GM23338 (cell line): Measurements from ENCODE around the gene SSBP2. TPM values are rescaled to one million over a fixed set of nuclear protein-coding genes. Genes with fewer than 3 reads are reported as not detected.
A peak's percentile ranks its signal among the peaks of the same experiment; 100 is the strongest.

Experiments used
- ATAC-seq: fragments of 200-7000 bp; cut with Tn5 transposase; 3 replicates; pipeline ENCODE4 v1.9.1; 2020
- DNase-seq: peaks from one replicate; pipeline ENCODE4 v3.0.0-alpha.2; 2015; ENCODE audit warnings: low spot score
- H2AFZ ChIP-seq: fragments of 200-600 bp; sonication (generic); 2 replicates; pipeline ENCODE4 v1.8.0; 2016; ENCODE audit warnings: antibody characterized with exemption, mild to moderate bottlenecking, moderate library complexity
- H3F3A ChIP-seq: fragments of 200-600 bp; sonication (generic); replicated peaks from 2 replicates; pipeline ENCODE4 v1.8.0; 2017; ENCODE audit warnings: antibody characterized with exemption, mixed run types, low read depth
- H3K27ac ChIP-seq: fragments of 200-600 bp; sonication (generic); 2 replicates; pipeline ENCODE4 v1.6.1; 2016; ENCODE audit warnings: low read depth
- H3K27me3 ChIP-seq: fragments of 200-600 bp; sonication (generic); 2 replicates; pipeline ENCODE4 v1.8.0; 2016; ENCODE audit warnings: mild to moderate bottlenecking, mixed run types, moderate library complexity; ENCODE audit not compliant: insufficient read depth
- H3K36me3 ChIP-seq: fragments of 200-600 bp; sonication (generic); 2 replicates; pipeline ENCODE4 v1.8.0; 2016; ENCODE audit warnings: mild to moderate bottlenecking; ENCODE audit not compliant: insufficient read depth
- H3K4me1 ChIP-seq: fragments of 200-600 bp; sonication (generic); 2 replicates; pipeline ENCODE4 v1.8.0; 2016; ENCODE audit warnings: mild to moderate bottlenecking, moderate library complexity; ENCODE audit not compliant: insufficient read depth
- H3K4me2 ChIP-seq: fragments of 200-600 bp; sonication (generic); 2 replicates; pipeline ENCODE4 v1.7.1; 2017; ENCODE audit warnings: mixed run types
- H3K4me3 ChIP-seq: fragments of 200-600 bp; sonication (generic); 2 replicates; pipeline ENCODE4 v1.6.1; 2016; ENCODE audit warnings: mixed run types
- H3K79me2 ChIP-seq: fragments of 200-600 bp; sonication (generic); replicated peaks from 2 replicates; pipeline ENCODE4 v1.8.0; 2017; ENCODE audit warnings: mild to moderate bottlenecking; ENCODE audit not compliant: insufficient read depth
- H3K9me2 ChIP-seq: fragments of 200-600 bp; sonication (generic); 2 replicates; pipeline ENCODE4 v1.8.0; 2017; ENCODE audit not compliant: insufficient read depth
- H4K20me1 ChIP-seq: fragments of 200-600 bp; sonication (generic); replicated peaks from 2 replicates; pipeline ENCODE4 v1.8.0; 2017; ENCODE audit warnings: mild to moderate bottlenecking; ENCODE audit not compliant: insufficient read depth
- H3K27ac Mint-ChIP-seq: 2 replicates; pipeline ENCODE4 v1.8.0; 2020; ENCODE audit warnings: inconsistent platforms, mild to moderate bottlenecking, moderate library complexity, mixed read lengths
- H3K27me3 Mint-ChIP-seq: 3 replicates; pipeline ENCODE4 v1.8.0; 2022; ENCODE audit warnings: low read depth, mild to moderate bottlenecking, moderate library complexity, mixed read lengths, inconsistent platforms; ENCODE audit not compliant: insufficient read depth, poor library complexity
- H3K36me3 Mint-ChIP-seq: 3 replicates; pipeline ENCODE4 v1.8.0; 2021; ENCODE audit warnings: low read depth, mild to moderate bottlenecking, inconsistent platforms, moderate library complexity, mixed read lengths
- H3K4me1 Mint-ChIP-seq: 3 replicates; pipeline ENCODE4 v1.8.0; 2020; ENCODE audit warnings: mild to moderate bottlenecking, inconsistent platforms, mixed read lengths
- H3K4me3 Mint-ChIP-seq: 3 replicates; pipeline ENCODE4 v1.8.0; 2021; ENCODE audit warnings: moderate library complexity, mild to moderate bottlenecking, inconsistent platforms, mixed read lengths
- H3K9me3 Mint-ChIP-seq: 3 replicates; pipeline ENCODE4 v1.8.0; 2020; ENCODE audit warnings: moderate library complexity, mild to moderate bottlenecking, inconsistent platforms, mixed read lengths
- EZH2phosphoT487 ChIP-seq: fragments of 200-600 bp; sonication (generic); IDR thresholded peaks from one replicate; pipeline ENCODE4 v1.8.1; 2018; ENCODE audit warnings: antibody characterized with exemption; ENCODE audit not compliant: unreplicated experiment
- JUNB ChIP-seq: IDR thresholded peaks from one replicate; pipeline ENCODE4 v1.6.1; 2016; ENCODE audit warnings: antibody characterized with exemption; ENCODE audit not compliant: unreplicated experiment
- POLR2AphosphoS5 ChIP-seq: IDR thresholded peaks from 2 replicates; pipeline ENCODE4 v1.6.1; 2016; ENCODE audit warnings: antibody characterized with exemption, low read depth
- STAT1 ChIP-seq: IDR thresholded peaks from one replicate; pipeline ENCODE4 v1.6.1; 2016; ENCODE audit warnings: antibody characterized with exemption; ENCODE audit not compliant: unreplicated experiment
- ZNF114 ChIP-seq: fragments of 250-450 bp; sonication (Bioruptor Pico); IDR thresholded peaks from 2 replicates; pipeline ENCODE4 v1.5.0; 2020; ENCODE audit warnings: mild to moderate bottlenecking, moderate library complexity
- polyA plus RNA-seq: library from polyadenylated mRNA; unstranded; fragments of >200 nt; fragmentation: Nextera tagmentation; extraction: Ambion mirVana; gene quantifications from 2 replicates; pipeline ENCODE4 v1.2.1, GENCODE V29; 2016
- total RNA-seq: library from RNA; depleted of rRNA; stranded (reverse); fragments of >200 nt; shearing (Covaris generic); gene quantifications from 2 replicates; pipeline ENCODE4 v1.2.3, GENCODE V29; 2014
- TF ChIP-seq, protein P1 (sequence below): IDR thresholded peaks from 2 replicates; pipeline ENCODE4 v1.6.1; 2016; ENCODE audit warnings: antibody characterized with exemption
- TF ChIP-seq, protein P2 (sequence below): IDR thresholded peaks from one replicate; pipeline ENCODE4 v1.6.1; 2018; ENCODE audit warnings: antibody characterized with exemption; ENCODE audit not compliant: unreplicated experiment
- TF ChIP-seq, protein P3 (sequence below): fragments of 250-450 bp; sonication (Bioruptor Pico); IDR thresholded peaks from 2 replicates; pipeline ENCODE4 v1.5.0; 2020; ENCODE audit warnings: mild to moderate bottlenecking, moderate library complexity

The SSBP2 gene
- total and polyA plus RNA-seq, 2 experiments from 2014 or later = 21.5 to 24.7 TPM

DNA sequence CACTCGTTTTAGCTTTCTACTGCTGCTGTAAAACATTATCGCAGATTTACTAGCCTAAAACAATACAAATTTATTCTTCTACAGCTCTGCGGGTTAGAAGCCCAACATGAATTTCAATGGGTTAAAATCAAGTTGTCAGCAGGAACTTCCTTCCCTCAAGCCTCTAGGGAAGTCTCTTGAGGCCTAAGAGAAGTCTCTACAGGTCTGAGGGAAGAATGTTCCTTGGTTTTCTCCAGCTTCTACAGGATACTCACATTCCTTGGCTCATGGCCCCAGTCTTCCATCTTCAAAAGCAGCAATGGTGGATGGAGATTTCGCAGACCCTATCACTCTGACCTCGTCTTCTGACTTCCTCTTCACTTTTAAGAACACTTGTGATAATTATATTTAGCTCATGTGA lies 21.6 kb upstream of the SSBP2 start:
- Mint-ChIP-seq H3K4me1 (peaks cover 5% of the 10 kb centered on the region; the same call in 2 of the 3 replicates), H3K27ac (no peak overlapping the region), H3K9me3 (peaks cover 12% of the 10 kb centered on the region; the same call in 2 of the 3 replicates), H3K27me3 (peaks cover 8% of the 10 kb centered on the region), H3K36me3 (peaks cover 11% of the 10 kb centered on the region; the same call in 2 of the 3 replicates), H3K4me3 (no peak overlapping the region)
- H2AFZ ChIP-seq = no peak overlapping the region
- H3K27me3 ChIP-seq = no peaks in the 10 kb centered on the region
- H3K79me2 ChIP-seq = no peaks in the 10 kb centered on the region
- H3K4me2 ChIP-seq = no peak overlapping the region
- H3K4me1 ChIP-seq = no peaks in the 10 kb centered on the region
- ATAC-seq (no peak), DNase-seq (no peak)
- H3K36me3 ChIP-seq = no peaks in the 10 kb centered on the region
- peaks cover 13% of the 10 kb centered on the region; the same call in 1 of the 2 replicates for H3K9me2 ChIP-seq
- H4K20me1 ChIP-seq = no peaks in the 10 kb centered on the region
- no peak overlapping the region for H3K27ac ChIP-seq
- H3F3A ChIP-seq = no peaks in the 10 kb centered on the region
- H3K4me3 ChIP-seq = no peak overlapping the region
- TF ChIP-seq ZNF114 (CRISPR knock-in tag) = no peak
- TF ChIP-seq, protein P1, sequence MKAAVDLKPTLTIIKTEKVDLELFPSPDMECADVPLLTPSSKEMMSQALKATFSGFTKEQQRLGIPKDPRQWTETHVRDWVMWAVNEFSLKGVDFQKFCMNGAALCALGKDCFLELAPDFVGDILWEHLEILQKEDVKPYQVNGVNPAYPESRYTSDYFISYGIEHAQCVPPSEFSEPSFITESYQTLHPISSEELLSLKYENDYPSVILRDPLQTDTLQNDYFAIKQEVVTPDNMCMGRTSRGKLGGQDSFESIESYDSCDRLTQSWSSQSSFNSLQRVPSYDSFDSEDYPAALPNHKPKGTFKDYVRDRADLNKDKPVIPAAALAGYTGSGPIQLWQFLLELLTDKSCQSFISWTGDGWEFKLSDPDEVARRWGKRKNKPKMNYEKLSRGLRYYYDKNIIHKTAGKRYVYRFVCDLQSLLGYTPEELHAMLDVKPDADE = no peak
- TF ChIP-seq STAT1 = no peak
- no peak for TF ChIP-seq POLR2AphosphoS5
- TF ChIP-seq JUNB = no peak
- no peak for TF ChIP-seq EZH2phosphoT487
- TF ChIP-seq, protein P2, sequence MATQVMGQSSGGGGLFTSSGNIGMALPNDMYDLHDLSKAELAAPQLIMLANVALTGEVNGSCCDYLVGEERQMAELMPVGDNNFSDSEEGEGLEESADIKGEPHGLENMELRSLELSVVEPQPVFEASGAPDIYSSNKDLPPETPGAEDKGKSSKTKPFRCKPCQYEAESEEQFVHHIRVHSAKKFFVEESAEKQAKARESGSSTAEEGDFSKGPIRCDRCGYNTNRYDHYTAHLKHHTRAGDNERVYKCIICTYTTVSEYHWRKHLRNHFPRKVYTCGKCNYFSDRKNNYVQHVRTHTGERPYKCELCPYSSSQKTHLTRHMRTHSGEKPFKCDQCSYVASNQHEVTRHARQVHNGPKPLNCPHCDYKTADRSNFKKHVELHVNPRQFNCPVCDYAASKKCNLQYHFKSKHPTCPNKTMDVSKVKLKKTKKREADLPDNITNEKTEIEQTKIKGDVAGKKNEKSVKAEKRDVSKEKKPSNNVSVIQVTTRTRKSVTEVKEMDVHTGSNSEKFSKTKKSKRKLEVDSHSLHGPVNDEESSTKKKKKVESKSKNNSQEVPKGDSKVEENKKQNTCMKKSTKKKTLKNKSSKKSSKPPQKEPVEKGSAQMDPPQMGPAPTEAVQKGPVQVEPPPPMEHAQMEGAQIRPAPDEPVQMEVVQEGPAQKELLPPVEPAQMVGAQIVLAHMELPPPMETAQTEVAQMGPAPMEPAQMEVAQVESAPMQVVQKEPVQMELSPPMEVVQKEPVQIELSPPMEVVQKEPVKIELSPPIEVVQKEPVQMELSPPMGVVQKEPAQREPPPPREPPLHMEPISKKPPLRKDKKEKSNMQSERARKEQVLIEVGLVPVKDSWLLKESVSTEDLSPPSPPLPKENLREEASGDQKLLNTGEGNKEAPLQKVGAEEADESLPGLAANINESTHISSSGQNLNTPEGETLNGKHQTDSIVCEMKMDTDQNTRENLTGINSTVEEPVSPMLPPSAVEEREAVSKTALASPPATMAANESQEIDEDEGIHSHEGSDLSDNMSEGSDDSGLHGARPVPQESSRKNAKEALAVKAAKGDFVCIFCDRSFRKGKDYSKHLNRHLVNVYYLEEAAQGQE = no peak

DNA sequence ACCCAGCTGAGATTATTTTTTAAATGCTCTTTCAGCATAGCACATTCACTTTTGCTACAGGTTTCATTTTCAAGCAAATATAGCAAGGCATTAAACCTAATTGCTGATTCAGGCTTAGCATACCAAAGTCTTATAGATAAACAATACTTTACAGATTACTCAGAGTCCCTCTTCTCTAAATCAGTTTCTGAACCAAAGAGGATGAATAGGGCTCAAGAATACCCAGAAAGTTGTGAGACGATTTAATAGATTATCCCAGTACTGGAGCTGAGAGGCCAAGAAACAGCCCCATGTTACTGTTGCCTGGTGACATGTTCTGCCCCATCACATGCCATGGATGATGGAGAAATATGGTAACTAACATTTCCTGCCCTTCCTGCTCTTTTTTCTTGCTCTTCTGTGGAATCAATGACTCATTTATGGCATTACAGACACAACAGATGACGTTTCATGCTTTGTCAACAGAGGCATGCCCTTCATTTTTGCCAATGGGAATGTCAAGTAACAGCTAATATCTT lies 18.1 kb upstream of the SSBP2 start:
- Histone ChIP-seq H3K4me3 (no peak overlapping the region), H3K36me3 (no peaks in the 10 kb centered on the region), H3K9me2 (peaks cover 13% of the 10 kb centered on the region; the same call in 1 of the 2 replicates), H3K79me2 (no peaks in the 10 kb centered on the region), H2AFZ (peak overlapping the region; percentile 10; the same call in 1 of the 2 replicates), H3K4me2 (no peak overlapping the region), H3K4me1 (no peaks in the 10 kb centered on the region), H3K27ac (no peak overlapping the region), H4K20me1 (no peaks in the 10 kb centered on the region), H3K27me3 (no peaks in the 10 kb centered on the region), H3F3A (no peaks in the 10 kb centered on the region)
- no peak overlapping the region for H3K4me3 Mint-ChIP-seq
- H3K27ac Mint-ChIP-seq = no peak overlapping the region
- peaks cover 11% of the 10 kb centered on the region; the same call in 2 of the 3 replicates for H3K36me3 Mint-ChIP-seq
- peaks cover 10% of the 10 kb centered on the region; the same call in 2 of the 3 replicates for H3K4me1 Mint-ChIP-seq
- no peak for DNase-seq
- H3K9me3 Mint-ChIP-seq = peaks cover 12% of the 10 kb centered on the region; the same call in 2 of the 3 replicates
- ATAC-seq = no peak
- TF ChIP-seq POLR2AphosphoS5 (no peak), JUNB (no peak)
- TF ChIP-seq, protein P3, sequence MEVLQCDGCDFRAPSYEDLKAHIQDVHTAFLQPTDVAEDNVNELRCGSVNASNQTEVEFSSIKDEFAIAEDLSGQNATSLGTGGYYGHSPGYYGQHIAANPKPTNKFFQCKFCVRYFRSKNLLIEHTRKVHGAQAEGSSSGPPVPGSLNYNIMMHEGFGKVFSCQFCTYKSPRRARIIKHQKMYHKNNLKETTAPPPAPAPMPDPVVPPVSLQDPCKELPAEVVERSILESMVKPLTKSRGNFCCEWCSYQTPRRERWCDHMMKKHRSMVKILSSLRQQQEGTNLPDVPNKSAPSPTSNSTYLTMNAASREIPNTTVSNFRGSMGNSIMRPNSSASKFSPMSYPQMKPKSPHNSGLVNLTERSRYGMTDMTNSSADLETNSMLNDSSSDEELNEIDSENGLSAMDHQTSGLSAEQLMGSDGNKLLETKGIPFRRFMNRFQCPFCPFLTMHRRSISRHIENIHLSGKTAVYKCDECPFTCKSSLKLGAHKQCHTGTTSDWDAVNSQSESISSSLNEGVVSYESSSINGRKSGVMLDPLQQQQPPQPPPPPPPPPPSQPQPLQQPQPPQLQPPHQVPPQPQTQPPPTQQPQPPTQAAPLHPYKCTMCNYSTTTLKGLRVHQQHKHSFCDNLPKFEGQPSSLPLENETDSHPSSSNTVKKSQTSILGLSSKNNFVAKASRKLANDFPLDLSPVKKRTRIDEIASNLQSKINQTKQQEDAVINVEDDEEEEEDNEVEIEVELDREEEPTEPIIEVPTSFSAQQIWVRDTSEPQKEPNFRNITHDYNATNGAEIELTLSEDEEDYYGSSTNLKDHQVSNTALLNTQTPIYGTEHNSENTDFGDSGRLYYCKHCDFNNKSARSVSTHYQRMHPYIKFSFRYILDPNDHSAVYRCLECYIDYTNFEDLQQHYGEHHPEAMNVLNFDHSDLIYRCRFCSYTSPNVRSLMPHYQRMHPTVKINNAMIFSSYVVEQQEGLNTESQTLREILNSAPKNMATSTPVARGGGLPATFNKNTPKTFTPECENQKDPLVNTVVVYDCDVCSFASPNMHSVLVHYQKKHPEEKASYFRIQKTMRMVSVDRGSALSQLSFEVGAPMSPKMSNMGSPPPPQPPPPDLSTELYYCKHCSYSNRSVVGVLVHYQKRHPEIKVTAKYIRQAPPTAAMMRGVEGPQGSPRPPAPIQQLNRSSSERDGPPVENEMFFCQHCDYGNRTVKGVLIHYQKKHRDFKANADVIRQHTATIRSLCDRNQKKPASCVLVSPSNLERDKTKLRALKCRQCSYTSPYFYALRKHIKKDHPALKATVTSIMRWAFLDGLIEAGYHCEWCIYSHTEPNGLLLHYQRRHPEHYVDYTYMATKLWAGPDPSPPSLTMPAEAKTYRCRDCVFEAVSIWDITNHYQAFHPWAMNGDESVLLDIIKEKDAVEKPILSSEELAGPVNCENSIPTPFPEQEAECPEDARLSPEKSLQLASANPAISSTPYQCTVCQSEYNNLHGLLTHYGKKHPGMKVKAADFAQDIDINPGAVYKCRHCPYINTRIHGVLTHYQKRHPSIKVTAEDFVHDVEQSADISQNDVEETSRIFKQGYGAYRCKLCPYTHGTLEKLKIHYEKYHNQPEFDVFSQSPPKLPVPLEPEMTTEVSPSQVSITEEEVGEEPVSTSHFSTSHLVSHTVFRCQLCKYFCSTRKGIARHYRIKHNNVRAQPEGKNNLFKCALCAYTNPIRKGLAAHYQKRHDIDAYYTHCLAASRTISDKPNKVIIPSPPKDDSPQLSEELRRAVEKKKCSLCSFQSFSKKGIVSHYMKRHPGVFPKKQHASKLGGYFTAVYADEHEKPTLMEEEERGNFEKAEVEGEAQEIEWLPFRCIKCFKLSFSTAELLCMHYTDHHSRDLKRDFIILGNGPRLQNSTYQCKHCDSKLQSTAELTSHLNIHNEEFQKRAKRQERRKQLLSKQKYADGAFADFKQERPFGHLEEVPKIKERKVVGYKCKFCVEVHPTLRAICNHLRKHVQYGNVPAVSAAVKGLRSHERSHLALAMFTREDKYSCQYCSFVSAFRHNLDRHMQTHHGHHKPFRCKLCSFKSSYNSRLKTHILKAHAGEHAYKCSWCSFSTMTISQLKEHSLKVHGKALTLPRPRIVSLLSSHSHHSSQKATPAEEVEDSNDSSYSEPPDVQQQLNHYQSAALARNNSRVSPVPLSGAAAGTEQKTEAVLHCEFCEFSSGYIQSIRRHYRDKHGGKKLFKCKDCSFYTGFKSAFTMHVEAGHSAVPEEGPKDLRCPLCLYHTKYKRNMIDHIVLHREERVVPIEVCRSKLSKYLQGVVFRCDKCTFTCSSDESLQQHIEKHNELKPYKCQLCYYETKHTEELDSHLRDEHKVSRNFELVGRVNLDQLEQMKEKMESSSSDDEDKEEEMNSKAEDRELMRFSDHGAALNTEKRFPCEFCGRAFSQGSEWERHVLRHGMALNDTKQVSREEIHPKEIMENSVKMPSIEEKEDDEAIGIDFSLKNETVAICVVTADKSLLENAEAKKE = no peak
- TF ChIP-seq, protein P1 = no peak
- peaks cover 8% of the 10 kb centered on the region for H3K27me3 Mint-ChIP-seq
